ES-I3 (cell line): ENCODE results near the gene ZNF24.

Source experiments
- H3K36me3 ChIP-seq: 2 replicates; pipeline ENCODE4 v1.6.1; 2013; ENCODE audit warnings: mild to moderate bottlenecking, low read length, control low read depth, moderate library complexity; ENCODE audit not compliant: insufficient read depth
- H3K4me1 ChIP-seq: 2 replicates; pipeline ENCODE4 v1.6.1; 2013; ENCODE audit warnings: mild to moderate bottlenecking, control low read depth, low read length; ENCODE audit not compliant: insufficient read depth
- H3K9ac ChIP-seq: 2 replicates; pipeline ENCODE4 v1.6.1; 2013; ENCODE audit warnings: low read depth, mild to moderate bottlenecking, low read length, moderate library complexity
- H3K9me3 ChIP-seq: 2 replicates; pipeline ENCODE4 v1.6.1; 2013; ENCODE audit warnings: mild to moderate bottlenecking, low read length, moderate library complexity; ENCODE audit not compliant: control insufficient read depth, insufficient read depth

ZNF24 gene

GRCh38 chr18:35343936-35344735, at the start of gene ZNF24:
Gene ZNF24 (minus strand): TSS chr18:35344420. CDS start chr18:35340650, 3,770 bp downstream.
- Histone ChIP-seq H3K9ac (peak within 1 kb of the TSS; percentile 97), H3K4me1 (peaks cover 8% of the 10 kb centered on the region; the same call in 1 of the 2 replicates), H3K9me3 (no peaks in the 10 kb centered on the region), H3K36me3 (peaks cover 13% of the 10 kb centered on the region)

GRCh38 chr18:35393716-35394115, 49.5 kb upstream of the ZNF24 start:
- Histone ChIP-seq H3K4me1 (no peaks in the 10 kb centered on the region; the same call in 1 of the 2 replicates), H3K36me3 (no peaks in the 10 kb centered on the region), H3K9me3 (no peaks in the 10 kb centered on the region), H3K9ac (no peak overlapping the region)

GRCh38 chr18:35392375-35392774, 48.2 kb upstream of the ZNF24 start:
- Histone ChIP-seq H3K4me1 (no peaks in the 10 kb centered on the region; the same call in 1 of the 2 replicates), H3K9me3 (no peaks in the 10 kb centered on the region), H3K36me3 (no peaks in the 10 kb centered on the region), H3K9ac (no peak overlapping the region)

- Histone ChIP-seq H3K9ac (no peak overlapping the region), H3K4me1 (peaks cover 3% of the 10 kb centered on the region; the same call in 1 of the 2 replicates), H3K36me3 (no peaks in the 10 kb centered on the region), H3K9me3 (no peaks in the 10 kb centered on the region)
These were observed 46.9 kb upstream of the ZNF24 start for GRCh38 chr18:35390951-35391700.

GRCh38 chr18:35389095-35389618, 44.9 kb upstream of the ZNF24 start:
- Histone ChIP-seq H3K36me3 (no peaks in the 10 kb centered on the region), H3K4me1 (peaks cover 3% of the 10 kb centered on the region; the same call in 1 of the 2 replicates), H3K9me3 (no peaks in the 10 kb centered on the region), H3K9ac (no peak overlapping the region)

- H3K4me1 ChIP-seq: peaks cover 3% of the 10 kb centered on the region; the same call in 1 of the 2 replicates
- no peak overlapping the region for H3K9ac ChIP-seq
- no peaks in the 10 kb centered on the region for H3K9me3 ChIP-seq
- H3K36me3 ChIP-seq: no peaks in the 10 kb centered on the region
These were observed 42.9 kb upstream of the ZNF24 start for GRCh38 chr18:35387152-35387571.

- Histone ChIP-seq H3K9ac (no peak overlapping the region), H3K4me1 (peaks cover 3% of the 10 kb centered on the region; the same call in 1 of the 2 replicates), H3K9me3 (no peaks in the 10 kb centered on the region), H3K36me3 (no peaks in the 10 kb centered on the region)
These were observed 42.4 kb upstream of the ZNF24 start for GRCh38 chr18:35386600-35387100.

- H3K9me3 ChIP-seq: no peaks in the 10 kb centered on the region
- no peaks in the 10 kb centered on the region for H3K36me3 ChIP-seq
- H3K9ac ChIP-seq: no peak overlapping the region
- H3K4me1 ChIP-seq: peaks cover 3% of the 10 kb centered on the region; the same call in 1 of the 2 replicates
These were observed 38.9 kb upstream of the ZNF24 start for GRCh38 chr18:35383136-35383535.

- Histone ChIP-seq H3K4me1 (no peaks in the 10 kb centered on the region), H3K9ac (no peak overlapping the region), H3K9me3 (no peaks in the 10 kb centered on the region), H3K36me3 (no peaks in the 10 kb centered on the region)
These were observed 35.2 kb upstream of the ZNF24 start for GRCh38 chr18:35379421-35379820.

- no peaks in the 10 kb centered on the region for H3K36me3 ChIP-seq
- H3K9me3 ChIP-seq: no peaks in the 10 kb centered on the region
- peak overlapping the region; percentile 1; the same call in 1 of the 2 replicates for H3K9ac ChIP-seq
- no peaks in the 10 kb centered on the region for H3K4me1 ChIP-seq
These were observed 34.3 kb upstream of the ZNF24 start for GRCh38 chr18:35378574-35378896.

- no peaks in the 10 kb centered on the region for H3K36me3 ChIP-seq
- H3K9me3 ChIP-seq: no peaks in the 10 kb centered on the region
- H3K4me1 ChIP-seq: no peaks in the 10 kb centered on the region
- H3K9ac ChIP-seq: peak overlapping the region; percentile 1; the same call in 1 of the 2 replicates
These were observed 33.8 kb upstream of the ZNF24 start for GRCh38 chr18:35377875-35378573.

- no peaks in the 10 kb centered on the region for H3K4me1 ChIP-seq
- H3K9me3 ChIP-seq: no peaks in the 10 kb centered on the region
- H3K36me3 ChIP-seq: no peaks in the 10 kb centered on the region
- H3K9ac ChIP-seq: peak within 1 kb of the TSS; percentile 78
These were observed 32.8 kb upstream of the ZNF24 start, which contains the start of gene ZNF396 for GRCh38 chr18:35376742-35377695. Gene ZNF396 (minus strand): TSS chr18:35377337. CDS start chr18:35374292, 3,045 bp downstream.

GRCh38 chr18:35376393-35376741, 32.1 kb upstream of the ZNF24 start:
- Histone ChIP-seq H3K9ac (peak overlapping the region; percentile 78), H3K9me3 (no peaks in the 10 kb centered on the region), H3K4me1 (no peaks in the 10 kb centered on the region), H3K36me3 (no peaks in the 10 kb centered on the region)
